ENCODE measurements around the gene PSMF1.

- TF ChIP-seq CTCF (IDR thresholded peaks at IDR 0.05) (no peak), POLR2AphosphoS5 (IDR thresholded peaks at IDR 0.05) (no peak)
Observed at GRCh38 chr20:1087311-1087905, 31.0 kb upstream of the PSMF1 start.
